IgD-negative memory B cell (primary cell): ENCODE results near the gene FTH1. TPM values are rescaled to one million over a fixed set of nuclear protein-coding genes. Genes with fewer than 3 reads are reported as not detected.
A peak's percentile ranks its signal among the peaks of the same experiment; 100 is the strongest.
"Not testable (repeated sequence)": the region's sequence is repeated elsewhere in the genome, so short reads cannot be mapped to it uniquely, and the experiment has no call there.

Experiments used
- H3K27ac Mint-ChIP-seq, 3 donors: one replicate each; pipeline ENCODE4 v1.8.0; 2020 to 2022; ENCODE audit warnings: mild to moderate bottlenecking in 3 of 3, mixed read lengths in 3 of 3, moderate library complexity in 1 of 3
- H3K27me3 Mint-ChIP-seq: one replicate; pipeline ENCODE4 v1.8.0; 2021; ENCODE audit warnings: mixed read lengths
- H3K36me3 Mint-ChIP-seq: one replicate; pipeline ENCODE4 v1.8.0; 2020; ENCODE audit warnings: mild to moderate bottlenecking, mixed read lengths
- H3K4me1 Mint-ChIP-seq, 3 donors: one replicate each; pipeline ENCODE4 v1.8.0; 2020 to 2022; ENCODE audit warnings: mixed read lengths in 3 of 3, mild to moderate bottlenecking in 1 of 3
- H3K4me3 Mint-ChIP-seq, 4 donors: one replicate each; pipeline ENCODE4 v1.8.0; 2020 to 2022; ENCODE audit warnings: mild to moderate bottlenecking in 4 of 4, mixed read lengths in 4 of 4, moderate library complexity in 3 of 4
- H3K9me3 Mint-ChIP-seq, 3 donors: one replicate each; pipeline ENCODE4 v1.8.0; 2020 to 2021; ENCODE audit warnings: mixed read lengths in 3 of 3, mild to moderate bottlenecking in 1 of 3
- polyA plus RNA-seq: library from polyadenylated mRNA; unstranded; fragments of 300-500 nt; fragmentation: Illumina TruSeq; gene quantifications from one replicate; pipeline ENCODE4 v1.2.3, GENCODE V29; 2021

Gene FTH1
- polyA plus RNA-seq = 4,223 TPM

DNA sequence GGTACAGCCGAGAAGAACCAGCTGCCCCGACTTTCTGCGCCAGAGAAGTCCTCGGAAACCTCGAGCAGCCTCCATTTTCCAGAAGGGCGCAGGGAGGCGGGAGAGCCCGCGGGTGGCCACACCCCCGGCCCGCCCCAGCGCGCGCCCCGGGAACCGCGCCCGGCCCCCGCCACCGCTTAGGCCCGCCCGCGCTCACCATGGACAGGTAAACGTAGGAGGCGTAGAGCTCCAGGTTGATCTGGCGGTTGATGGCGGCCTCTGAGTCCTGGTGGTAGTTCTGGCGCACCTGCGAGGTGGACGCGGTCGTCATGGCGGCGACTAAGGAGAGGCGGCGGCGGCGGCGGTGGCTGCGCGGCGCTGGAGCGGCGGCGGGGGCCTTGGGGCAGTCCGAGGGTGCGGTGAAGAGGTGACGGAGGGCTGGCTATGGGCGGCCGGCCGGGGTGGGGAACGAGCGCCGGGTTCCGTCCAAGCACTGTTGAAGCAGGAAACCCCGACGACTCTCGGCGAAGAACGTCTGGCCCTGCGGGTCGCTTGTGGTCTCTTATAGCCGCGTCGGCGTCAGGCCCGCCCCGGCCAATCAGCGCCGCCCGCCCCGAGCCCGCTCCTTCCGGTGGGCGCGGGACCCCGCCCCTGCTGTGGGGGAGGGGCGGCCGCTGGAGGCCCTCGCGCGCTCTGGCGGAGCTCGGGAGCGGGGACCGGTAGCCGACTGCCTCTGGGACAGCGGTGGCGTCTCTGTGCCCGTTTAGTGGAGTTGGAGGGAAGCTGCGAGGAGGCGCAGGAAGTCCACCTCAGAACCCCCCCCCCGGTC is at the start of gene FTH1:
Gene FTH1 (minus strand): TSS at position 519 of the 808 bp plus-strand sequence. CDS start 209 bp downstream, at position 310.
- Mint-ChIP-seq H3K27ac (peak within 1 kb of the TSS; percentile 92 to 98 (median 98)), H3K4me1 (peaks cover 46 to 56% (median 56%) of the 10 kb centered on the region in 3 donors), H3K9me3 (no peaks in the 10 kb centered on the region), H3K27me3 (peaks cover 1% of the 10 kb centered on the region), H3K4me3 (peak within 1 kb of the TSS; percentile 81 to 98 (median 96)), H3K36me3 (peaks cover 8% of the 10 kb centered on the region)

DNA sequence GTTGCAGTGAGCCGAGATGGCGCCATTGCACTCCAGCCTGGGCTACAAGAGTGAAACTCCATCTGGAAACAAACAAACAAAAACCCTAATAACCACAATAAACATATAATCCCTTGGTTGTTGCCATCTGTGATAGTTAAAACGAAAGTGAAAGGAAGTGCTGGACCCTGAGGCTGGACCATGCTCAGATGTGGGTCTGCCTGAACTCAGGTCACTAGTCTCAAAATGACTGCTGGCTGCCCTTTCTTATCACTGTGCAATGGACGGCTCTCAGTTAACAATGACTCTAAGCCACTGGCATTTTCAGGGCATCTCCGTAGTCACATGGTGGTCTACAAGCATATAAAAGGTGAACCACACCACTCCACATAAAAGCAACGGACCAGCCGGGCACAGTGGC is 48.2 kb upstream of the FTH1 start:
- Mint-ChIP-seq H3K36me3 (peaks cover 2% of the 10 kb centered on the region), H3K27ac (no peak overlapping the region), H3K9me3 (peaks cover 0 to 2% (median 0%) of the 10 kb centered on the region in 3 donors), H3K4me1 (peaks cover 0 to 3% (median 0%) of the 10 kb centered on the region in 3 donors), H3K4me3 (peak overlapping the region in 1 of 4 donors; percentile 13), H3K27me3 (peaks cover 8% of the 10 kb centered on the region)

DNA sequence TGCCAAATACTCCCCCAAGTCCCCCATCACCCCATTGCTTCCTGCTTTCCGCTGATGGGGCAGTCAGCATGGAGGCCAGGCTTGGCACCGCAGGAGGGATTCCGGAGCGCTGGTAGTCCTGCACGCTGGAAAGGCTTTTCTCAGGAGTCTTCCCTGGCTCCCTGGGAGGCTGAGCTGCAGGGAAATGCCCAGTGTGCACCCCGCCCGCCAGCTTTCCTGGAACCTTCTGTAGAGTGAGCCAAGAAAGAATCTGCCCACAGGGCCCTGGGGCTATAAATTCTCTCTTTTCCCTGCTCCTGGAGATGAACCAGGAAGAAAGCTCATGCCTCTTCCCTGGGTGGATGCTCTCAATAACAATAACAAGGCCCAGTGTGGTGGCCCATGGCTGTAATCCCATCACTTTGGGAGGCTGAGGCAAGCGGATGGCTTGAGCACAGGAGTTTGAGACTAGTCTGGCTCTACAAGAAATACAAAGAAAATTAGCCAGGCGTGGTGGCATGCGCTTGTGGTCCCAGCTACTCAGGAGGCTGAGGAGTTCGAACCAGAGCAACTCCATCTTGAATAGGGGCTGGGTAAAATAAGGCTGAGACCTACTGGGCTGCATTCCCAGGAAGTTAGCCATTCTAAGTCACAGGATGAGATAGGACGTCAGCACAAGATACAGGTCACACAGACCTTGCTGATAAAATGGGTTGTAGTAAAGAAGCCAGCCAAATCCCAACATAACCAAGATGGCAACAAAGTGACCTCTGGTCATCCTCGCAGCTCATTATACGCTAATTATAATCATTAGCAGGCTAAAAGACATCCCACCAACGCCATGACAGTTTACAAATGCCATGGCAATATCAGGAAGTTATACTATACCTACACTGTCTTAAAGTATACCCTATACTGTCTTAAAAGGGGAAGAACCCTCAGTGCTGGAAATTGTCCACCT is 46.4 kb upstream of the FTH1 start:
- no peak overlapping the region for H3K27ac Mint-ChIP-seq
- H3K4me3 Mint-ChIP-seq = no peak overlapping the region
- H3K4me1 Mint-ChIP-seq = no peaks in the 10 kb centered on the region

DNA sequence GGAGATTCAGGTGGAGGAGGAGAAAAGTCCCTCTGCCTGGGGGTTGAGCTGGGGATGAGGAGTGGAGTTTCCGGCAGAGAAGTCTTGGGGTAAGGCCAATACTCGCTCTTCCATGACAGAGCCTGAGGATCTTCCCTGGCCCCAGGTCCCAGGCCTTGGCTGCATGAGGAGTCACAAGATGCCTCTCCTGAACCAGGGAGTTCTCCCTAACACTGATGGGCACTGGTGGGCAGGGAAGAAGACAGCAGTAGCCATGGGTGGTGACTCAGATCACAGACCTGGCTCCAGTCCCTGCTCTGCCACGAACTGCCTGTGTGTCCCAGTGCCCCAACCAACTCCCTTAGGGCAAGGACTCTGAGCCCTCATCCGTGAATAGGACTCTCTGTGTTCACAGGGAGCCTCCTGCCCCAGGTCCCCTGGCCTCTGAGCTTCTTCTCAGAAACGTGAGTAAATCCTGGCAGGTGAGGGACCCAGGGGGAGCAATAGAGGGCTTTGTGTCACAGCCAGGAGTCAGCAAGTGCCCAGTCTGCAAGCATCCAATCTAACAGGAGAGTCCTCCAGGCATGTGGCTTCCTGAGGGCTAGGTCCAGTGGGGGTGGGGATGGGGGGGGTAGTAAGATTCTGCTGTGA is 45.5 kb upstream of the FTH1 start:
- peaks cover 8% of the 10 kb centered on the region for H3K27me3 Mint-ChIP-seq
- H3K36me3 Mint-ChIP-seq = no peaks in the 10 kb centered on the region
- H3K9me3 Mint-ChIP-seq = peaks cover 0 to 1% (median 0%) of the 10 kb centered on the region in 3 donors
- peak overlapping the region in 1 of 3 donors; percentile 79 for H3K27ac Mint-ChIP-seq
- no peaks in the 10 kb centered on the region for H3K4me1 Mint-ChIP-seq
- H3K4me3 Mint-ChIP-seq = no peak overlapping the region

More for the DNA sequence above, 46.4 kb upstream of the FTH1 start:
- Mint-ChIP-seq H3K36me3 (no peaks in the 10 kb centered on the region), H3K27me3 (peaks cover 8% of the 10 kb centered on the region), H3K9me3 (peaks cover 0 to 1% (median 0%) of the 10 kb centered on the region in 3 donors)

DNA sequence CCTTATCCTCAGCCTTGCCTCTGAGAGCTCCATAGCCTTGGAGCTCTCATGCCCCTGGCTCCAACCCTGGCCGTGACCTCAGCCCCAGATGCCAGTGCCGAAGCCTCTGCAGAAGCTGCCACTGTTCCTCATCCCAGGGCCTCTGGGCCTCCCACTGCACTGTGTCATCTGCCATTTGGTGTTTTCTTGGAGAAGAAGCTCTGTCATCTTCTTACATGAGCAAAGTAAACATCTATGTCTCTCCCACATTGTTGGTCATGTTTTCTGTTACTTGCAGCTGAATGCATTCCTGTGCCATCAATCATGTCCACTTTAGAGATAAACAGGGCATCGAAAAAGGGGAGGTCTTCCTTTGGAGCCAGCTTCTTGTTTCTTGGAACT is 45.0 kb upstream of the FTH1 start:
- Mint-ChIP-seq H3K27ac (peak overlapping the region in 1 of 3 donors; percentile 79), H3K4me3 (no peak overlapping the region), H3K9me3 (peaks cover 0 to 4% (median 0%) of the 10 kb centered on the region in 3 donors), H3K4me1 (no peaks in the 10 kb centered on the region), H3K27me3 (peaks cover 10% of the 10 kb centered on the region), H3K36me3 (peaks cover 2% of the 10 kb centered on the region)

DNA sequence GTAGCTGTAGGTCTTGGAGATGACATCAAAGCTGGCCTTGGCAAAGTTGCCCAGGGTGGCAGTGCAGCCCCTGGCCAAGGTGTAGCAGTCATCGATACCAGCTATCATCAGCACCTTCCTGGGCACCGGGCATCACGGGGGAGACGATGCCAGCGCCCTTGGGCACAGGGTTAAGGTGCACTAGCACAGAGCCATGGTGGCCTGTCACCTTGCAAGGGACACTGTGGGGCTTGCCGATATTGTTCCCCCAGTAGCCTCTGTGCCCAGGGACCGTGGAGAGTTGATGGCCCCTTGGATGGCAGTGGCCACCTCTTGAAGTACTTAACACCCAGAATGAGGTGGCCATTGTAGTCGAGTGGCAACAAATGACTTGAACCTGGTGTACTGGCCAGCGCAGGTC is 44.4 kb upstream of the FTH1 start:
- peaks cover 0 to 4% (median 0%) of the 10 kb centered on the region in 3 donors for H3K9me3 Mint-ChIP-seq
- H3K27me3 Mint-ChIP-seq = peaks cover 9% of the 10 kb centered on the region
- no peak overlapping the region for H3K4me3 Mint-ChIP-seq
- peak overlapping the region in 1 of 3 donors; percentile 85 for H3K27ac Mint-ChIP-seq
- no peaks in the 10 kb centered on the region for H3K4me1 Mint-ChIP-seq
- peaks cover 2% of the 10 kb centered on the region for H3K36me3 Mint-ChIP-seq

DNA sequence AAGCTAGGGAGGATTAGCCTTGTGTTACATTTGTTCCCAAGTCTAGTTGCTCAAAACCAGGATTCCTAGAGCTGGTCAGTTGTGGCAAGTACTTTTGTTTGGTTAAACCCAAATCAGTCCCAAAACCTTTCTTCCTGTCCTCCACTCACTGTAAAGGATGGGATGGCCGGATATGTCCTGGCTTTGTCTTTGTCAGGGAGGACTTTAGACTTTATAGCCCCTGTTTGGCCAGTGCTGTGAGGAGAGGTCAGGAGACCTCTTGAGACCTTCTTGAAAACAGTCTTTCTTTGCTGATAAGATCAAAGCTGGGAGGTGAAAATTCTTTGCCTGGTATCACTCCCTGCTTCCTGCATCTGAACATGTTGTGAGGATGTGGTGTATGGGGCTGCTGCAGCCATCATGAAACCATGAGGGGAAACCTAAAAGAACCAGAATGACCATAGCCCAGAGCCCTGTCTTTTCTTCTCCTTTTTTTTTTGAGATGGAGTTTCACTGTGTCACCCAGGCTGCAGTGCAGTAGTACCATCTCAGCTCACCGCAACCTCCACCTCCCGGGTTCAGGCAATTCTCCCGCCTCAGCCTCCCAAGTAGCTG is 43.6 kb upstream of the FTH1 start:
- no peak overlapping the region for H3K4me3 Mint-ChIP-seq
- no peak overlapping the region for H3K27ac Mint-ChIP-seq
- no peaks in the 10 kb centered on the region for H3K4me1 Mint-ChIP-seq

DNA sequence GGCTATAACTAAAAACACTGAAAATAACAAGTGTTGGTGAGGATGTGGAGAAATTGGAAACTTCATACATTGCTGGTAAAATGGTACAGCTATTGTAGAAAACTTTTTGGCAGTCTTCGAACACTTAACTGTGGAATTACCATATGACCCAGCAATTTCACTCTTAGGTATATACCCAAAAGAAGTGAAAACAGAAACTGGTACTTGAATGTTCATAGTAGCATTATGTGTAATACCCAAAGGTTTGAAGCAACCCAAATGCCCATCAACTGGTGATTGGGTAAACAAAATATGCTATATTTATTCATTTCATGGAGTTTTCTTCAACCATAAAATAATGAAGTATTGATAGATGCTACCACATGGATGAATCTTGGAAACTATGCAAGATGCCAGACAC is 40.8 kb upstream of the FTH1 start:
- Mint-ChIP-seq H3K9me3 (peaks cover 0 to 4% (median 0%) of the 10 kb centered on the region in 3 donors), H3K27ac (no peak overlapping the region), H3K4me3 (no peak overlapping the region), H3K27me3 (peaks cover 14% of the 10 kb centered on the region), H3K4me1 (peaks cover 0 to 2% (median 0%) of the 10 kb centered on the region in 3 donors), H3K36me3 (peaks cover 2% of the 10 kb centered on the region)

More for the DNA sequence above, 43.6 kb upstream of the FTH1 start:
- peaks cover 9% of the 10 kb centered on the region for H3K27me3 Mint-ChIP-seq
- H3K36me3 Mint-ChIP-seq = peaks cover 2% of the 10 kb centered on the region
- H3K9me3 Mint-ChIP-seq = peaks cover 0 to 4% (median 0%) of the 10 kb centered on the region in 3 donors

DNA sequence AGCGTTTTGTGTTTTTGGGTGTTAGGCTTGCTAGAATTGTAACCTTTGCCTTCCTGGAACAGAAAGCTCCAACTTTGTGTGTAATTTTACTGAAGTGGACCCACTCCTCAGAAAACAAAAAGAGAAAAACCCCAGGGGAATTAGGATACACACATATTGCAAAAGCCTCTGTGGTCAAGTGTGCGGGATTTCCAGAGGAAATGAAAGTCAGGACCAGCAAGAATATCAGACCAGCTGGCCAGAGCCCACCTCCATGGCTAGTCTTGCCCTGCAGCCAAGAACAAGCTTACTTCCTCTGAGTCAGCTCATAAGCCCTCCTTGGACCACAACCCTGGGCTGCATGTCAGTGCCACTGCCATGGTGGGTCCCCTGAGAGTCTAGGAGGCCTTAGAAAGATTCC is 37.0 kb upstream of the FTH1 start:
- Mint-ChIP-seq H3K4me3 (no peak overlapping the region), H3K36me3 (peaks cover 7% of the 10 kb centered on the region), H3K4me1 (peaks cover 0 to 2% (median 0%) of the 10 kb centered on the region in 3 donors), H3K9me3 (peaks cover 0 to 5% (median 2%) of the 10 kb centered on the region in 3 donors), H3K27me3 (peaks cover 7% of the 10 kb centered on the region), H3K27ac (no peak overlapping the region)

DNA sequence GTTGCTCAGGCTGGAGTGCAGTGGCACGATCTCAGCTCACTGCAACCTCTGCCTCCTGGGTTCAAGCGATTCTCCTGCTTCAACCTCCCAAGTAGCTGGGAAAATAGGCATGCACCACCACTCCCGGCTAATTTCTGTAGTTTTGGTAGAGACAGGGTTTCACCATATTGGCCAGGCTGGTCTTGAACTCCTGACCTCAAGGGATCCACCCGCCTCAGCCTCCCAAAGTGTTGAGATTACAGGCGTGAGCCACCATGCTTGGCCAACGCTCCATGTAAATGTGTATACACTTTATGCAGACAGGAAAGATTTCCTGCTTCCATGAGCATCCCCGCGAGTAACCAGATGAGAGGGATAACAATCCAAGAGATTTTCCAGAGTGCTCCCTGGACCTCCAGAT is 34.8 kb upstream of the FTH1 start:
- H3K27ac Mint-ChIP-seq, H3K9me3 Mint-ChIP-seq, H3K36me3 Mint-ChIP-seq, H3K4me3 Mint-ChIP-seq, H3K27me3 Mint-ChIP-seq, H3K4me1 Mint-ChIP-seq: not testable (repeated sequence)

DNA sequence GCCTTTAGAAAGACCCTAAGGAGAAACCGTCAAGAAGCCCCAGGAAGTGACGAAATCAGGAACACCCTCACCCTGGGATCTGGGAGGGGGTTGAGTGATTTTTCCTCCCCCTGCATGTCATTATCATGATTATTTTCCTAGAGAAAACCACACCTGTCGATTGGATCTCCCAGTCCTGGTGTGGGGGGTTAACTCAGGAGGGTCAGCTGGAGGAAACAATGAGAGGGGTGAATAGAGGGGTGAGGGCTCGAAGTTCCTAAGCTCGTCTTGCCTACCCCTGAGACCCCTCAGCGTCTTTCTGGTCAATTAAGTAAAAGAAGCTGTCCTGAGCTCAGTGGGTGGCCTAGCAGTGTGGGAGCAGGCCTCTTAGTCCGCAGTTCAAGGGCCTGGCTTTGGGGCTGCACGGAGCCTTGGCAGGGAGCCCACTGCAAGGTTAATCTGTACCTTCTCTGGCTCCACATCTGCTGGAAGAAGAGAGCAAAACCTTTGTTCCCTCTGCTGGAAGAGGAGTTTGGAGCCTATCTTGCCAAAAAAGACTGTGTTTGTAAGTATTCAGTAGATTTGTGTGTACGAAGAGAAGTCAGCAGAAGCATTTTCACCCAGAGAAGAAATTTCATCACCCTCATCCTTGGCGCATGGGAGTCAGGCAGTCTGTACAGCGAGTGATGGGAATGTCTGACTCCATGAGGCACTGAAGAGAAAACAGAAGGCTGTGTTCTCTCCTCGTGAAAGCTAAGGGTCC is 34.2 kb upstream of the FTH1 start:
- Mint-ChIP-seq H3K4me3 (no peak overlapping the region), H3K9me3 (peaks cover 2 to 8% (median 5%) of the 10 kb centered on the region in 3 donors), H3K27me3 (peaks cover 4% of the 10 kb centered on the region), H3K4me1 (peaks cover 0 to 2% (median 1%) of the 10 kb centered on the region in 3 donors), H3K27ac (no peak overlapping the region), H3K36me3 (peaks cover 8% of the 10 kb centered on the region)

DNA sequence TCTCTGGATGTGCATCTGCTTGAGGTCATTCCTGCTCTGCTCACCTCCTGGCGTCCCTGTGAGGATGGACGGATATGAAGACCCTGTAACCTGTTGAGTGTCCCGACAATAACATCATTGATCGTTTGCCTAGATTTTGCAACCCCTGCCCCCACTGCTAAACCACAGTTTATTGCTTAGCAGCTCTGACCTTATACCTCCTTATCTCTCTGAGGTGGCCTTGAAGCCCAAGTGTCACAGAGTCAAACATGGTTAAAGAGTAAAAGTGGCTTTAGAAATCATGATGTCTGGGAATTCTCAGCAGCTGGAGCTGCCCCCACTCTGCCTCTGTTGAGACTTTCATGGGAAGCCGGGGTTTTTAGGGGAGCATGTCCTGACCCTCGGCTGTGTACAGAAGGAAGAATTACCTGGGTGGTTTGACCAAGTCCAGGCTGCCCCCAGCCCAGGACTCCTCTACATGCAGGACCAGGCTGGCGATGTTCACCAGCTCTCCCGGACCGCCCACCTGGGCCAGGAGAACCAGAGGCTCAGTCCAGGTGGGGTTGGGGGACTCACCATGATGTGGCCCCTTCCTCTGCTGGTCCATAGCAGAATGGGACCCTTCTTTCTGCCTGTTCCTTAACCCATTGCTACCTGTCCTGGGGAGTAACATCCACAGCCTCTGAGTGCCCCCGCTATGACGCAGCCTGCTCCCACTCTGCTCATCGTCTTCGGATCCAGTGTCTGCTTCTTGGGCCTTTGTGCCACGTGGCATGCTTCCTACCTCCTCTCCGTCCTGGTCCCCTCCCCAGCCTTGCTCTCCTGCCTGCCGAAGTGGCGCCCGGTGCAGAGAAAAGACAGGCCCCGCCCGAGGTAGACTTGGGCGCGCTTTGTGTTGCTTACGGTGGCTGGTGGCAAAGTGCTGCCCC is 33.4 kb upstream of the FTH1 start:
- Mint-ChIP-seq H3K4me1 (peaks cover 0 to 2% (median 1%) of the 10 kb centered on the region in 3 donors), H3K9me3 (peaks cover 2 to 8% (median 5%) of the 10 kb centered on the region in 3 donors), H3K27ac (no peak overlapping the region), H3K36me3 (peaks cover 8% of the 10 kb centered on the region), H3K27me3 (peaks cover 4% of the 10 kb centered on the region), H3K4me3 (no peak overlapping the region)
